Measurements from ENCODE around the gene GCLM.

DNA sequence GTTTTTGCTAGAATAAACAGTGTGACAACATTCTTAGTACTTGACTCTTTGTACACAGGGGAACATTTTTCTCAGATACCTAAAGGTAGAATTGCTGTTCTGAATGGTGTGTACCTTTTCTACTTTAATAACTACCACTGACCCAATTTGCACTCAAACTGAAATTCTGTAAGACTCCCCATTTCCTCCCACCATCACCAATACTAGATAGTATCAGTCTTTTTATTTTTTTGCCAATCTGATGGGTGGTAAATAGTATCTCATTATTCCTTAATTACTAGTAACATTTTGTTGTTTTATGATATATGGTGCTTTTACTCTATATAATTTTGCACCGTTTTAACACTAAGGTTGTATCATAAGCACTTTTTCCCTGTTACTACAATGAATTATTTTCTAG lies 28.8 kb upstream of the GCLM start:
- TF ChIP-seq POLR2AphosphoS5 (IDR thresholded peaks at IDR 0.05; ENCODE audit: low read depth, low read length) (no peak), EGR1 (IDR thresholded peaks at IDR 0.05; ENCODE audit: low read depth) (no peak), RAD21 (IDR thresholded peaks at IDR 0.05; ENCODE audit: low read depth) (no peak)
- TF ChIP-seq, protein P1, sequence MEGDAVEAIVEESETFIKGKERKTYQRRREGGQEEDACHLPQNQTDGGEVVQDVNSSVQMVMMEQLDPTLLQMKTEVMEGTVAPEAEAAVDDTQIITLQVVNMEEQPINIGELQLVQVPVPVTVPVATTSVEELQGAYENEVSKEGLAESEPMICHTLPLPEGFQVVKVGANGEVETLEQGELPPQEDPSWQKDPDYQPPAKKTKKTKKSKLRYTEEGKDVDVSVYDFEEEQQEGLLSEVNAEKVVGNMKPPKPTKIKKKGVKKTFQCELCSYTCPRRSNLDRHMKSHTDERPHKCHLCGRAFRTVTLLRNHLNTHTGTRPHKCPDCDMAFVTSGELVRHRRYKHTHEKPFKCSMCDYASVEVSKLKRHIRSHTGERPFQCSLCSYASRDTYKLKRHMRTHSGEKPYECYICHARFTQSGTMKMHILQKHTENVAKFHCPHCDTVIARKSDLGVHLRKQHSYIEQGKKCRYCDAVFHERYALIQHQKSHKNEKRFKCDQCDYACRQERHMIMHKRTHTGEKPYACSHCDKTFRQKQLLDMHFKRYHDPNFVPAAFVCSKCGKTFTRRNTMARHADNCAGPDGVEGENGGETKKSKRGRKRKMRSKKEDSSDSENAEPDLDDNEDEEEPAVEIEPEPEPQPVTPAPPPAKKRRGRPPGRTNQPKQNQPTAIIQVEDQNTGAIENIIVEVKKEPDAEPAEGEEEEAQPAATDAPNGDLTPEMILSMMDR (IDR thresholded peaks at IDR 0.05 in 2 of 3, conservative IDR thresholded peaks at IDR 0.05 in 1 of 3; ENCODE audit: borderline replicate concordance in 1 of 3, insufficient read depth in 1 of 3, low read depth in 2 of 3, low read length in 2 of 3): no peak
- TF ChIP-seq, protein P2, sequence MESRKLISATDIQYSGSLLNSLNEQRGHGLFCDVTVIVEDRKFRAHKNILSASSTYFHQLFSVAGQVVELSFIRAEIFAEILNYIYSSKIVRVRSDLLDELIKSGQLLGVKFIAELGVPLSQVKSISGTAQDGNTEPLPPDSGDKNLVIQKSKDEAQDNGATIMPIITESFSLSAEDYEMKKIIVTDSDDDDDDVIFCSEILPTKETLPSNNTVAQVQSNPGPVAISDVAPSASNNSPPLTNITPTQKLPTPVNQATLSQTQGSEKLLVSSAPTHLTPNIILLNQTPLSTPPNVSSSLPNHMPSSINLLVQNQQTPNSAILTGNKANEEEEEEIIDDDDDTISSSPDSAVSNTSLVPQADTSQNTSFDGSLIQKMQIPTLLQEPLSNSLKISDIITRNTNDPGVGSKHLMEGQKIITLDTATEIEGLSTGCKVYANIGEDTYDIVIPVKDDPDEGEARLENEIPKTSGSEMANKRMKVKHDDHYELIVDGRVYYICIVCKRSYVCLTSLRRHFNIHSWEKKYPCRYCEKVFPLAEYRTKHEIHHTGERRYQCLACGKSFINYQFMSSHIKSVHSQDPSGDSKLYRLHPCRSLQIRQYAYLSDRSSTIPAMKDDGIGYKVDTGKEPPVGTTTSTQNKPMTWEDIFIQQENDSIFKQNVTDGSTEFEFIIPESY (IDR thresholded peaks at IDR 0.05; ENCODE audit: extremely low read depth, insufficient replicate concordance, low read length): no peak

All from HCT116 (cell line).